ENCODE data around the gene TMEM8B. TPM values are rescaled to one million over a fixed set of nuclear protein-coding genes. Genes with fewer than 3 reads are reported as not detected.

The TMEM8B gene
- total RNA-seq, 4 donors from 2014 or later: 11.7 to 23.8 (median 18.6) TPM

GRCh38 chr9:35801328-35802128 lies 27.5 kb upstream of the TMEM8B start:
- ATAC-seq: no peak
- Histone ChIP-seq H3K36me3 (peaks cover 0 to 75% of the 10 kb centered on the region in 2 donors), H3K27me3 (no peaks in the 10 kb centered on the region)

GRCh38 chr9:35806101-35806500 lies 22.9 kb upstream of the TMEM8B start:
- peaks cover 0 to 10% (median 2%) of the 10 kb centered on the region in 3 donors for H3K4me1 ChIP-seq
- H3K36me3 ChIP-seq: peaks cover 0 to 90% of the 10 kb centered on the region in 2 donors
- WGBS, 2 donors (ENCODE audit: low coverage in 1 of 2): 93 to 100% methylated on average over 6 to 7 of the region's 8 CpGs
- no peak overlapping the region for H3K27ac ChIP-seq
- H3K27me3 ChIP-seq: no peaks in the 10 kb centered on the region
- no peaks in the 10 kb centered on the region for H3K9me3 ChIP-seq
- no peak overlapping the region for H3K4me3 ChIP-seq
- ATAC-seq: no peak
- TF ChIP-seq CTCF (IDR thresholded peaks at IDR 0.05): no peak
- TF ChIP-seq EP300 (IDR thresholded peaks at IDR 0.05): no peak
- TF ChIP-seq POLR2AphosphoS5 (IDR thresholded peaks at IDR 0.05): no peak
- TF ChIP-seq POLR2A (IDR thresholded peaks at IDR 0.05): no peak

More at GRCh38 chr9:35801328-35802128, 27.5 kb upstream of the TMEM8B start:
- TF ChIP-seq CTCF (IDR thresholded peaks at IDR 0.05) (no peak), EP300 (IDR thresholded peaks at IDR 0.05) (no peak), POLR2A (IDR thresholded peaks at IDR 0.05) (no peak), POLR2AphosphoS5 (IDR thresholded peaks at IDR 0.05) (no peak)
- 88 to 90% methylated on average over 9 to 11 of the region's 13 CpGs for WGBS, 2 donors (ENCODE audit: low coverage in 1 of 2)
- Histone ChIP-seq H3K9me3 (no peaks in the 10 kb centered on the region), H3K4me3 (no peak overlapping the region), H3K4me1 (peaks cover 0 to 11% (median 0%) of the 10 kb centered on the region in 3 donors), H3K27ac (no peak overlapping the region)

- no peak for ATAC-seq
Measured at GRCh38 chr9:35808433-35808832, 20.6 kb upstream of the TMEM8B start.

GRCh38 chr9:35810122-35810521 lies 18.9 kb upstream of the TMEM8B start:
- no peaks in the 10 kb centered on the region for H3K9me3 ChIP-seq
- WGBS, 2 donors (ENCODE audit: low coverage in 1 of 2): 100% methylated on average over 2 of the region's 7 CpGs; no CpG with 5 or more reads in 1 of the 2 donors
- H3K27ac ChIP-seq: no peak overlapping the region
- no peaks in the 10 kb centered on the region for H3K27me3 ChIP-seq
- no peak for ATAC-seq
- peaks cover 0 to 53% of the 10 kb centered on the region in 2 donors for H3K36me3 ChIP-seq
- H3K4me3 ChIP-seq: no peak overlapping the region
- TF ChIP-seq EP300 (IDR thresholded peaks at IDR 0.05) (no peak), POLR2A (IDR thresholded peaks at IDR 0.05) (no peak)
- H3K4me1 ChIP-seq: peaks cover 0 to 41% (median 22%) of the 10 kb centered on the region in 3 donors

More at GRCh38 chr9:35808433-35808832, 20.6 kb upstream of the TMEM8B start:
- Histone ChIP-seq H3K27ac (no peak overlapping the region), H3K9me3 (no peaks in the 10 kb centered on the region), H3K27me3 (no peaks in the 10 kb centered on the region), H3K36me3 (peaks cover 0 to 69% of the 10 kb centered on the region in 2 donors), H3K4me3 (no peak overlapping the region), H3K4me1 (peaks cover 0 to 31% (median 13%) of the 10 kb centered on the region in 3 donors)
- no peak for TF ChIP-seq CTCF (IDR thresholded peaks at IDR 0.05)
- TF ChIP-seq POLR2AphosphoS5 (IDR thresholded peaks at IDR 0.05): no peak
- TF ChIP-seq EP300 (IDR thresholded peaks at IDR 0.05): no peak
- whole genome bisulfite sequencing, 2 donors (ENCODE audit: low coverage in 1 of 2): 78 to 85% methylated on average over 4 to 6 of the region's 9 CpGs

GRCh38 chr9:35811381-35812024 lies 17.5 kb upstream of the TMEM8B start:
- Histone ChIP-seq H3K27ac (peak overlapping the region in 3 of 4 donors; percentile 97 to 98 (median 98)), H3K9me3 (no peaks in the 10 kb centered on the region), H3K4me1 (peaks cover 0 to 47% (median 22%) of the 10 kb centered on the region in 3 donors), H3K4me3 (peak overlapping the region; percentile 45 to 59), H3K36me3 (peaks cover 0 to 40% of the 10 kb centered on the region in 2 donors), H3K27me3 (no peaks in the 10 kb centered on the region)
- no peak for TF ChIP-seq POLR2AphosphoS5 (IDR thresholded peaks at IDR 0.05)
- no peak for TF ChIP-seq CTCF (IDR thresholded peaks at IDR 0.05)
- no peak for TF ChIP-seq POLR2A (IDR thresholded peaks at IDR 0.05)
- TF ChIP-seq EP300 (IDR thresholded peaks at IDR 0.05): no peak
- ATAC-seq: no peak
- WGBS, 2 donors (ENCODE audit: low coverage in 1 of 2): 0 to 3% methylated on average over 5 to 8 of the region's 12 CpGs

Data from gastroesophageal sphincter (tissue), 4 donors.